K562 (cell line): ENCODE data around the gene ERN1. TPM values are rescaled to one million over a fixed set of nuclear protein-coding genes. Genes with fewer than 3 reads are reported as not detected.
A peak's percentile ranks its signal among the peaks of the same experiment; 100 is the strongest.

Source experiments
- ATAC-seq: fragments of 200-7000 bp; cut with Tn5 transposase; 3 replicates; pipeline ENCODE4 v1.9.1; 2020; ENCODE audit warnings: moderate library complexity
- BruUV-seq: library from RNA; stranded (reverse); fragments of 400-500 nt; replicated peaks from 2 replicates; lab custom pipeline; 2021; lab: Mats Ljungman, UMichigan
- CTCF ChIA-PET: fragments of 300-600 bp; formaldehyde crosslinking; extraction: SDS; loops from one replicate; lab custom pipeline; 2021; ENCODE audit warnings: low intra/inter-chr PET ratio; lab: Yijun Ruan, JAX
- POLR2A ChIA-PET: fragments of 300-600, 350-650 bp; sonication (Branson Sonifier 250); formaldehyde crosslinking; extraction: SDS; loops from one replicate; lab custom pipeline; 2021; ENCODE audit warnings: antibody characterized with exemption, inconsistent platforms; lab: Yijun Ruan, JAX
- DNase-seq, 4 experiments: peaks; one replicate each; pipeline versions ENCODE4 v3.0.0 to v3.0.0-alpha.2; 2011 to 2018; ENCODE audit warnings: low spot score in 3 of 4, mixed read lengths in 3 of 4; ENCODE audit errors: extremely low read depth in 1 of 4
- FAIRE-seq: peaks from 2 replicates; lab custom pipeline; 2011; peaks lifted over from hg19 to GRCh38; lab: Jason Lieb, UNC
- H2AFZ ChIP-seq: 2 replicates; pipeline ENCODE4 v1.6.0; 2011; ENCODE audit warnings: low read depth, low read length, control low read depth, inconsistent platforms
- H3K27ac ChIP-seq: fragments of 200-600 bp; 3 replicates; pipeline ENCODE4 v1.8.0; 2011; ENCODE audit warnings: low read depth, mild to moderate bottlenecking, control low read depth, inconsistent platforms, low read length, moderate library complexity, mixed read lengths; ENCODE audit errors: extremely low read depth
- H3K27me3 ChIP-seq, 2 experiments: fragments of 300-600 bp in 1 of 2; 2 replicates in 1 of 2; 3 replicates in 1 of 2; pipeline versions ENCODE4 v1.6.0 to v1.8.0; 2011; ENCODE audit warnings: inconsistent platforms in 2 of 2, low read length in 2 of 2, mild to moderate bottlenecking in 1 of 2, mixed read lengths in 1 of 2, moderate library complexity in 1 of 2; ENCODE audit not compliant: control insufficient read depth in 2 of 2, insufficient read depth in 2 of 2
- H3K36me3 ChIP-seq: fragments of 300-600 bp; 3 replicates; pipeline ENCODE4 v1.8.0; 2011; ENCODE audit warnings: mild to moderate bottlenecking, low read length, inconsistent platforms; ENCODE audit not compliant: control insufficient read depth, insufficient read depth
- H3K4me1 ChIP-seq, 2 experiments: fragments of 200-600 bp in 1 of 2; replicated peaks in 1 of 2; 2 replicates in 1 of 2; 3 replicates in 1 of 2; pipeline versions ENCODE4 v1.5.1 to v1.8.0; 2011; ENCODE audit warnings: inconsistent platforms in 2 of 2, low read length in 2 of 2, mild to moderate bottlenecking in 1 of 2, mixed read lengths in 1 of 2, moderate library complexity in 1 of 2; ENCODE audit not compliant: control insufficient read depth in 2 of 2, insufficient read depth in 2 of 2
- H3K4me2 ChIP-seq: 2 replicates; pipeline ENCODE4 v1.6.1; 2011; ENCODE audit warnings: low read length, control low read depth, inconsistent platforms, mixed read lengths; ENCODE audit not compliant: insufficient read depth
- H3K4me3 ChIP-seq: fragments of 200-600 bp; sonication (generic), shearing (Covaris generic); 2 replicates; pipeline ENCODE4 v1.5.1; 2016; ENCODE audit warnings: control low read depth, inconsistent platforms
- H3K79me2 ChIP-seq: fragments of 200-600 bp; 3 replicates; pipeline ENCODE4 v1.8.0; 2011; ENCODE audit warnings: low read length, inconsistent platforms; ENCODE audit not compliant: control insufficient read depth, insufficient read depth
- H3K9ac ChIP-seq, 2 experiments: 2 replicates each; pipeline versions ENCODE4 v1.6.0 to v1.6.1; 2011; ENCODE audit warnings: low read depth in 2 of 2, low read length in 2 of 2, control low read depth in 1 of 2, inconsistent platforms in 1 of 2, mild to moderate bottlenecking in 1 of 2, mixed read lengths in 1 of 2; ENCODE audit not compliant: insufficient read depth in 1 of 2
- H3K9me1 ChIP-seq: one replicate; pipeline ENCODE4 v1.6.0; 2011; ENCODE audit warnings: inconsistent platforms, mild to moderate bottlenecking, low read length, moderate library complexity; ENCODE audit not compliant: control insufficient read depth, insufficient read depth
- H3K9me3 ChIP-seq: replicated peaks from 2 replicates; pipeline ENCODE4 v1.5.1; 2011; ENCODE audit warnings: low read depth, low read length, inconsistent platforms; ENCODE audit not compliant: control insufficient read depth, insufficient read depth
- H4K20me1 ChIP-seq: replicated peaks from 2 replicates; pipeline ENCODE4 v1.6.1; 2011; ENCODE audit warnings: low read length, inconsistent platforms, mixed read lengths; ENCODE audit not compliant: control insufficient read depth, insufficient read depth
- CEBPB ChIP-seq: fragments of 450-650 bp; IDR thresholded peaks from 2 replicates; pipeline ENCODE4 v1.6.1; 2016; ENCODE audit warnings: missing genetic modification characterization, missing compliant biosample characterization
- CEBPG ChIP-seq, 3 experiments: fragments of 200-800 bp in 1 of 3; sonication (Bioruptor generic) in 1 of 3; sonication (generic) in 1 of 3; formaldehyde crosslinking in 1 of 3; IDR thresholded peaks in 2 of 3; conservative IDR thresholded peaks in 1 of 3; 2 replicates each; pipeline versions ENCODE4 v1.6.1 to v1.8.0; 2016 to 2022; ENCODE audit warnings: missing compliant biosample characterization in 2 of 3, missing genetic modification characterization in 2 of 3, mild to moderate bottlenecking in 1 of 3, missing genetic modification reagents in 1 of 3
- ZNF165 ChIP-seq: fragments of 250-450 bp; sonication (Bioruptor Pico); IDR thresholded peaks from 2 replicates; pipeline ENCODE4 v1.4.0; 2020; ENCODE audit warnings: borderline replicate concordance
- WGBS: fragments of 100-300 bp; shearing (Covaris generic); methylation state at CpG from one replicate; pipeline ENCODE4 v1.1.6; 2016; ENCODE audit warnings: low coverage, mixed read lengths; ENCODE audit not compliant: insufficient coverage; ENCODE audit errors: missing lambda C conversion rate; 5-methylcytosine and 5-hydroxymethylcytosine counted together
- in situ Hi-C: fragments of 300-500 bp; cut with MboI; formaldehyde crosslinking; loops from 4 replicates; pipeline ENCODE4 v1.15.0; 2018; ENCODE audit warnings: inconsistent platforms, mixed read lengths
- intact Hi-C: fragments of 100-400 bp; cut with micrococcal nuclease; formaldehyde crosslinking; loops from 2 replicates; pipeline ENCODE4 v1.14.2; 2022
- polyA plus RNA-seq, 8 experiments: library from polyadenylated mRNA; depleted of rRNA in 4 of 8; stranded (reverse) in 5 of 8; unstranded in 3 of 8; fragments of >200 nt; fragmentation: Nextera tagmentation in 2 of 8; fragmentation: Illumina TruSeq in 1 of 8; extraction: Ambion mirVana in 2 of 8; extraction: Trizol in 1 of 8; gene quantifications; 2 replicates each; pipeline versions ENCODE4 v1.2.1 to v1.2.3, GENCODE V29; 2011 to 2014; ENCODE audit warnings: inconsistent platforms in 1 of 8, missing spikeins in 1 of 8
- total RNA-seq, 7 experiments: library from RNA; depleted of rRNA in 6 of 7; stranded (reverse); fragments of >200 nt in 6 of 7; fragmentation: Illumina TruSeq in 2 of 7; extraction: Trizol in 2 of 7; gene quantifications; 2 replicates each; pipeline versions ENCODE4 v1.2.1 to v1.2.3, GENCODE V29; 2011 to 2021; ENCODE audit warnings: low replicate concordance in 1 of 7

ERN1 gene
- total and polyA plus RNA-seq, 9 of the 15 experiments (the other 6 are each of a cell fraction or from before 2014, with no cell fraction given): 2.1 to 22.5 (median 7.3) TPM

- FAIRE-seq: no peak
- POLR2A ChIA-PET: interaction anchor here (0.8 to 1.4 kb wide), 5 partner anchors 11 to 71 kb away, joined by 3 to 8 read pairs (median 3); no protein-coding TSS in a partner anchor
These were observed 55.1 kb downstream of the ERN1 start for GRCh38 chr17:64074704-64075426.

More at GRCh38 chr17:64074704-64075426, 55.1 kb downstream of the ERN1 start:
- no peaks in the 10 kb centered on the region; a peak in 2 of 5 replicates for H3K4me1 ChIP-seq
- no peak overlapping the region for H3K27ac ChIP-seq
- CTCF ChIA-PET: no interaction called here
- H3K9ac ChIP-seq: no peak overlapping the region
- intact Hi-C loops (no loop called here), in situ Hi-C loops (no loop called here)
- no peaks in the 10 kb centered on the region for H4K20me1 ChIP-seq
- H3K4me2 ChIP-seq: no peak overlapping the region
- no peak for ATAC-seq
- H2AFZ ChIP-seq: no peak overlapping the region
- no peaks in the 10 kb centered on the region for H3K9me1 ChIP-seq
- TF ChIP-seq ZNF165 (no peak), CEBPB (peak; percentile 28; the same call in 1 of the 2 replicates), CEBPG (CRISPR knock-in tag; IDR thresholded peaks at IDR 0.05) (no peak), CEBPG (tag; conservative IDR thresholded peaks at IDR 0.05 in 1 of 2, IDR thresholded peaks at IDR 0.05 in 1 of 2) (peak; percentile 62 to 68; a peak in 3 of 4 replicates)
- TF ChIP-seq, all 486 proteins: peak for 2
- no peaks in the 10 kb centered on the region for H3K79me2 ChIP-seq
- peaks cover 46% of the 10 kb centered on the region for H3K36me3 ChIP-seq
- H3K4me3 ChIP-seq: no peak overlapping the region
- H3K9me3 ChIP-seq: no peaks in the 10 kb centered on the region
- 97% methylated on average over 5 of the region's 6 CpGs for WGBS
- no peak for DNase-seq
- no TSS peak for BruUV-seq
- no peaks in the 10 kb centered on the region for H3K27me3 ChIP-seq
